ENCODE results near the gene PPP1R3F. TPM values are rescaled to one million over a fixed set of nuclear protein-coding genes. Genes with fewer than 3 reads are reported as not detected.
"Not testable (repeated sequence)": the region's sequence is repeated elsewhere in the genome, so short reads cannot be mapped to it uniquely, and the experiment has no call there.

The PPP1R3F gene
- total RNA-seq, 2 donors from 2014 or later = 3.0 to 16.3 TPM

- no peaks in the 10 kb centered on the region for H3K36me3 ChIP-seq (replicated peaks in 1 of 2; ENCODE audit: insufficient read depth in 1 of 2, low read depth in 2 of 2)
- H3K27me3 ChIP-seq = no peaks in the 10 kb centered on the region
- TF ChIP-seq, protein P1, sequence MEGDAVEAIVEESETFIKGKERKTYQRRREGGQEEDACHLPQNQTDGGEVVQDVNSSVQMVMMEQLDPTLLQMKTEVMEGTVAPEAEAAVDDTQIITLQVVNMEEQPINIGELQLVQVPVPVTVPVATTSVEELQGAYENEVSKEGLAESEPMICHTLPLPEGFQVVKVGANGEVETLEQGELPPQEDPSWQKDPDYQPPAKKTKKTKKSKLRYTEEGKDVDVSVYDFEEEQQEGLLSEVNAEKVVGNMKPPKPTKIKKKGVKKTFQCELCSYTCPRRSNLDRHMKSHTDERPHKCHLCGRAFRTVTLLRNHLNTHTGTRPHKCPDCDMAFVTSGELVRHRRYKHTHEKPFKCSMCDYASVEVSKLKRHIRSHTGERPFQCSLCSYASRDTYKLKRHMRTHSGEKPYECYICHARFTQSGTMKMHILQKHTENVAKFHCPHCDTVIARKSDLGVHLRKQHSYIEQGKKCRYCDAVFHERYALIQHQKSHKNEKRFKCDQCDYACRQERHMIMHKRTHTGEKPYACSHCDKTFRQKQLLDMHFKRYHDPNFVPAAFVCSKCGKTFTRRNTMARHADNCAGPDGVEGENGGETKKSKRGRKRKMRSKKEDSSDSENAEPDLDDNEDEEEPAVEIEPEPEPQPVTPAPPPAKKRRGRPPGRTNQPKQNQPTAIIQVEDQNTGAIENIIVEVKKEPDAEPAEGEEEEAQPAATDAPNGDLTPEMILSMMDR (IDR thresholded peaks at IDR 0.05) = no peak
- TF ChIP-seq POLR2A (IDR thresholded peaks at IDR 0.05) = no peak
- H3K4me3 ChIP-seq = no peak overlapping the region
- no peak for DNase-seq
- ATAC-seq = no peak
- no peaks in the 10 kb centered on the region for H3K9me3 ChIP-seq
- intact Hi-C loops (cut with DNase I) = no loop called here
- no peaks in the 10 kb centered on the region for H3K4me1 ChIP-seq
- WGBS, 2 donors = 60 to 65% methylated on average over 3 to 14 of the region's 17 CpGs
- H3K27ac ChIP-seq = no peak overlapping the region
These were observed 23.1 kb downstream of the PPP1R3F start for GRCh38 chrX:49292400-49293362.

DNA sequence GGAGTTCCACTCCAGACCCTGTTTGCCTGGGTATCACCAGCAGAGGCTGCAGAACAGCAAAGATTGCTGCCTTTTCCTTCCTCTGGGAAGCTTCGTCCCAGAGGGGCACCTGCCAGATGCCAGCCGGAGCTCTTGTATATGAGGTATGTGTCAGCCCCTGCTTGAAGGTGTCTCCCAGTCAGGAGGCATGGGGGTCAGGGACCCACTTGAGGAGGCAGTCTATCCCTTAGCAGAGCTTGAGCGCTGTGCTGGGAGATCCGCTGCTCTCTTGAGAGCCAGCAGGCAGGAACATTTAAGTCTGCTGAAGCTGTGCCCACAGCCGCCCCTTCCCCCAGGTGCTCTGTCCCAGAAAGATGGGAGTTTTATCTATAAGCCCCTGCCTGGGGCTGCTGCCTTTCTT lies 29.7 kb downstream of the PPP1R3F start:
- H3K4me3 ChIP-seq; DNase-seq; H3K4me1 ChIP-seq; H3K9me3 ChIP-seq; H3K27me3 ChIP-seq; ATAC-seq; intact Hi-C loops (cut with DNase I); H3K36me3 ChIP-seq (replicated peaks in 1 of 2; ENCODE audit: insufficient read depth in 1 of 2, low read depth in 2 of 2); H3K27ac ChIP-seq: not testable (repeated sequence)
- WGBS, 2 donors = 83% methylated on average over 1 of the region's 5 CpGs; no CpG with 5 or more reads in 1 of the 2 donors

- no peaks in the 10 kb centered on the region for H3K4me1 ChIP-seq
- DNase-seq (no peak), ATAC-seq (no peak)
- no peak overlapping the region for H3K4me3 ChIP-seq
- H3K9me3 ChIP-seq = no peaks in the 10 kb centered on the region
- H3K36me3 ChIP-seq (replicated peaks in 1 of 2; ENCODE audit: insufficient read depth in 1 of 2, low read depth in 2 of 2) = no peaks in the 10 kb centered on the region
- TF ChIP-seq, protein P1 (IDR thresholded peaks at IDR 0.05) = no peak
- TF ChIP-seq POLR2A (IDR thresholded peaks at IDR 0.05) = no peak
- WGBS, 2 donors = 50 to 63% methylated on average over 1 of the region's 1 CpG
- H3K27ac ChIP-seq = no peak overlapping the region
- no peaks in the 10 kb centered on the region for H3K27me3 ChIP-seq
- intact Hi-C loops (cut with DNase I) = no loop called here
These were observed 31.1 kb downstream of the PPP1R3F start for GRCh38 chrX:49300703-49301102.

- TF ChIP-seq, protein P1 (IDR thresholded peaks at IDR 0.05) = no peak
- TF ChIP-seq POLR2A (IDR thresholded peaks at IDR 0.05) = no peak
- no peak within 1 kb of the TSS for H3K27ac ChIP-seq
- H3K4me1 ChIP-seq = no peaks in the 10 kb centered on the region
- 82 to 85% methylated on average over 5 of the region's 15 CpGs for WGBS, 2 donors
- ATAC-seq = no peak
- no peaks in the 10 kb centered on the region for H3K9me3 ChIP-seq
- intact Hi-C loops (cut with DNase I) = no loop called here
- H3K27me3 ChIP-seq = no peaks in the 10 kb centered on the region
- H3K36me3 ChIP-seq (replicated peaks in 1 of 2; ENCODE audit: insufficient read depth in 1 of 2, low read depth in 2 of 2) = no peaks in the 10 kb centered on the region
- H3K4me3 ChIP-seq = no peak within 1 kb of the TSS
- no peak for DNase-seq
These were observed 33.8 kb downstream of the PPP1R3F start, which contains the start of gene GAGE10 for GRCh38 chrX:49303346-49303745. Gene GAGE10 (plus strand): TSS chrX:49303646. CDS start chrX:49304860, 1,214 bp downstream.

GRCh38 chrX:49307775-49308174 lies 38.2 kb downstream of the PPP1R3F start:
- H3K27ac ChIP-seq; H3K4me3 ChIP-seq; DNase-seq; ATAC-seq; H3K9me3 ChIP-seq; H3K27me3 ChIP-seq; H3K4me1 ChIP-seq; H3K36me3 ChIP-seq (replicated peaks in 1 of 2; ENCODE audit: insufficient read depth in 1 of 2, low read depth in 2 of 2); intact Hi-C loops (cut with DNase I): not testable (repeated sequence)
- 27 to 66% methylated on average over 2 of the region's 2 CpGs for WGBS, 2 donors

Data from body of pancreas (tissue), 4 donors.